ENCODE results near the gene TSPAN9.

The TSPAN9 gene

DNA sequence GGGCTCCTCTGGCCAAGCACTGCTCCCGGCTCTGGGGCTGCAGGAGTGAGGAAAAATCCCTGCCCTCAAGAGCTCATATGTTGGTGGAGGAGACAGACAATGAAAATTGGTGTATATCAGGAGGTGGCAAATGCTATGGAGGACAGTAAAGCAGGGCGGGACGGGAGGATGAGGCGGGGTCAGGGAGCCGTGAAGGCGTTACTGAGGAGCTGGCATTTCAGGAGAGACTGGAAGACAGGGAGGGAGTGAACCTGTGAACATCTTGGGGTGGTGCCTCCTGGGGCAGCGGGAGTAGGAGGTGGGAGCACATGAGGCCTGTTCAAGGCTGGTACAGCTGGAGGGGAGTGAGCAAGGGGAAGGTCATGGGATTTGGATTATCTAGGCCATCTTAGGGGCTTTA lies 26.6 kb downstream of the TSPAN9 start:
- DNase-seq = no peak

DNA sequence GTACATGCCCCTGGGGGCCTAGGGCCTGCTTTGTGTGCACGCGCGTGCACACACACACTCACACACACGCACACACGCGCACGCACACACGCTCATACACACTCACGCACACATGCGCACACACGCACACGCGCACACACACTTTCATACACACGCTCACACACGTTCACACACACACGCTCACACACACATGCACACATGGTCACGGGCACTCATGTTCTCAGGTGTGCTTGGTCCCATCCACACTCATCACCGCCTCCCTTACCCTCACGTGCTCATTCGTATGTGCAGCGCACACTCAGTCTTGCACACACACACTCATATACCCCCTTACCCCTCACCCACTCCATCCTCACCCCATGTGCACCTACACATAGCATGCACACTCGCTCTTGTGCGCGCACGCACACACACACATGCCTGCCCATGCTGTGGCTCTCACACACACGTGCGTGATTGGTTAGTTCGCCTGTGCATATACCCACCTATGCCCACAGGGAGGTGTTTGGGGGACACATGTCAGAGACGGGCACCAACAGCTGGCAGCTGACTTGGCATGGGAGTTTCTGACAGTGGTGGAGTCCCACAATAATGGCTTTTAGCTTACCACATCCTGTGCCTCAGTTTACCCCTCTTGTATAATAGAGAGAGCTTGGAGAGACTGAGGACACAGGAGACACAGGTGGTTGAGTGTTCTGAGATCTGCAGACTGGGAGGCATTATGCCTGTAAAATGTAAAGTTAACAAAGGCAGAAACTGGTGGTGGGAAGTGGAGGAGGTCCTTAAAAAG lies 28.7 kb downstream of the TSPAN9 start:
- no peak for DNase-seq

- no peak for DNase-seq
These were observed 29.4 kb downstream of the TSPAN9 start for GRCh38 chr12:3106579-3106978.

GRCh38 chr12:3107071-3107583 lies 29.9 kb downstream of the TSPAN9 start:
- DNase-seq = no peak

DNA sequence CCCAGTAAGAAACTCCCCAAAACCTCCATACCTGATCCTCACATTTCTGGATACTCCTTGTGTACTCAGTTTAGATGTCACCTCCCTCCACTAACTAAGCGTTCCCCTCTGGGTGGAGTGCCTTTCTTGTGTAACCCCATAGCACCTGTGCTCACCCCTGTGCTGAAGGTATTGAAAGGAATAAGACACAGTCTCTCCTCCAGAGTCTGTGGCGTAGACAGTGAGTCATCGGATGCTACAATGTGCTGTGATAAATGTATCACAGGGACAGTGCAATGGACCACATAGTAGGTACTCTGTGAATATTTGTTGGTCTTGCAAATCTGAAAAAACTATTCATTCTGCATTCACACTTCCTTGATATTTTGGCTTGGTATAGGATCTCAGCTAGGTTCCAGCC lies 30.8 kb downstream of the TSPAN9 start:
- no peak for DNase-seq

DNA sequence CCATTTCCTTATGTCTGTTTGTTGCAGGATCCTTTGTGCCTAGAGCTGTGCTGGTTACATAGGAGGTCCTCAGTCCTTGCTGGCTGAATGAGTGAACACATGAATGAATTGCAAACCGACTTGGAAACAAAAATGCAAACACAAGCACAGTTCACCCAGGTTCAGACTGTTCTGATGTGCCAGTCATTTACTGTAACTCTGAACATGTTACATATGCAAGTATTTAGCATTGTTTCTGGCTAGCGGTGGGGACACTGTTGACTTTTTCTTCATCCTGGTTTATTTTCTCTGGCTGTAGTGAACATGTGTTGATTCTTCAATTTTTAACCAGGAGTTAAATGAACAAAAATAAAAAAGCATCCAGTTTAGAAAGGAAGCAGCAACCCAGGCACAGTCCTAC lies 33.4 kb downstream of the TSPAN9 start:
- DNase-seq = no peak

DNA sequence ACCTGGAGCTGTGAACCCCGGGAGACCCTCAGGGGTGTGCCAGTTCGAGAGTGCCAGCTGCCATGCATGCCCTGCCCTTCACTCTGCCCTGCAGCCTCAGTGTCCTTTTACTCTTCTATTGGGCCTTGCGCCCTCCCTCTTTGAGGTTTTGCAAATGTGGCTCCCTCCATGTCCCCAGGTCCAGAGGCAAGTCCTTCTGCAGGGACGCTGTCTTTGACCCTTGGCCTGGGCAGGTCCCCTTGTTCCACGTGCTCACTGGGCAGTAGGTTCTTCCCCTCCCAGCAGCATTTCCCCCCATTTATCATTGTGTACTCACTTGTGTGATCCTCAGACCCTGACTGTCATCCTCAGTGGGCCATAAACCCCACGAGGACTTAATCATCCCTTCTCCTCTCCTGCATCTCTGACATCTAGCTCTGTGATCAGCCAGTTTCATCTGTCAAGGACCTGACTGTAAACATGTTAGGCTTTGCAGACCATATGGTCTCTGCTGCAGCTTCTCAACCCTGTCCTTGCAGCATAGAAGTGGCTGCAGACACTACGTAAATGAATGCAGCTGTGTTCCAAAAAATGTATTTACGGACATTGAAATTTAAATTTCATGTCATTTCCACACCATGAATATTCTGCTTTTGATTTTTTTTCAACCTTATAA lies 36.6 kb downstream of the TSPAN9 start:
- DNase-seq = no peak

DNA sequence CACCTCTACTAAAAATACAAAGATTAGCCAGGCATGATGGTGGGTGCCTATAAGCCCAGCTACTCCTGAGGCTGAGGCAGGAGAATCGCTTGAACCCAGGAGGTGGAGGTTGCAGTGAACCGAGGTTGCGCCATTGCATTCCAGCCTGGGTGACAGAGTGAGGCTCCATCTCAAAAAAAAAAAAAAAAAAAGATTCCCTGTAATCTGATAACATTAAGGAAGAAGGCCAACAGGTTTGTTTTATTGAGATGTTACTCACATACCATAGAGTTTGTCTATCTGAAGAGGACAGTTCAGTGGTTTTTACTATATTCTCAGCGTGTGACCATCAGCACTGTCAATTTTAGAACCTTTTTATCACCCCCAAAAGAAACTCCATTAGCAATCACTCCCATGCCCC lies 37.5 kb downstream of the TSPAN9 start:
- DNase-seq = no peak

- no peak for DNase-seq
These were observed 37.9 kb downstream of the TSPAN9 start for GRCh38 chr12:3115078-3115477.

GRCh38 chr12:3116106-3116844 lies 39.1 kb downstream of the TSPAN9 start:
- DNase-seq = no peak

DNA sequence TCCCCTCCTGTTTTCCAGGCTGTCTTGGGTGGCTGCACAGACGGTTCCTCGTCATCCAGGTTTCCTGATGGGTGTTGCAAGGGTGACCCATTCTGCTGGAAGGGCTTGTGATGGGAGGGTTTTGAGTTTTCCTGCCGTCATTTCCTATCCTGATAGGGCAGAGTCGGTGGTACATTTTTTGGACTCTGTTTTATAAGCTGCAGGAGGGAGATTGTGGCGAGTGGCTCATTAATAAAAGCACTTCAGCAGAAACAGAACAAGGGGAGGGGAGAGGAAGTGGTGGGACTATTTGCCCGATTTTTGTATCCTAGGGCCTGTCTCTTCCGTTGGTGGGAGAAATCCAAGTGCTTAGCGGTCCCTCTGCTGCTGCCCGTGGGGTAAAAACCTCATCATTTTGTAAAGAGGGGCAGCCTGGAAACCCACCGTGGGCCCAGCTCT lies 40.0 kb downstream of the TSPAN9 start:
- DNase-seq = no peak

- no peak for DNase-seq
These were observed 40.4 kb downstream of the TSPAN9 start for GRCh38 chr12:3117591-3118015.

DNA sequence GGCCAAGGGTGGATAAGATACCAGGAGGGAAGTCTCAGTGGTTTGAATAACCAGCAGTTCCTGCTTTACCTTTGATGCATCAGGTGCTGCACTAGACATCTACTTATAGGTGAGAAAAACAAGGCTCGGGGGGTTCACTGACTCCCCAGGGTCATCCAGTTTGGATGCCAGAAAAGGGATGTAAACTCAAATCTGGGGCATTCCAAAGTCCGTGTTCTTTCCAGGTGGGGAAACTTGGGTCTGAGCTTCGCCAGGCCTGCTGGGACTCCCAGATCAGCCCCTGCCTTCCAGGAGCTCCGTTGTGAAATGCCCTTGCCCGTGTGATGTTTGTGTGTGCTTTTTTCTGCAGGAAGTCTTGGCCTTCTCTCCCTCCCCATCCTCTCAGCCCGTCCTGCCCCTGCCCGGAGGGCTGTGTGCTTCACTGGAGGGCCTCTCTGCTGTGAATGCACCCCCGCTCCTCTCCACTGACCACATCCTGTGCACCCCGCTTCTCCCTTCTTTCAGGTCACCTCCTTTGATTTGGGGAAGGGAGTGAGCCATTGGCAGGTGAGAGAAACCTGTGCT lies 42.1 kb downstream of the TSPAN9 start:
- no peak for DNase-seq

DNA sequence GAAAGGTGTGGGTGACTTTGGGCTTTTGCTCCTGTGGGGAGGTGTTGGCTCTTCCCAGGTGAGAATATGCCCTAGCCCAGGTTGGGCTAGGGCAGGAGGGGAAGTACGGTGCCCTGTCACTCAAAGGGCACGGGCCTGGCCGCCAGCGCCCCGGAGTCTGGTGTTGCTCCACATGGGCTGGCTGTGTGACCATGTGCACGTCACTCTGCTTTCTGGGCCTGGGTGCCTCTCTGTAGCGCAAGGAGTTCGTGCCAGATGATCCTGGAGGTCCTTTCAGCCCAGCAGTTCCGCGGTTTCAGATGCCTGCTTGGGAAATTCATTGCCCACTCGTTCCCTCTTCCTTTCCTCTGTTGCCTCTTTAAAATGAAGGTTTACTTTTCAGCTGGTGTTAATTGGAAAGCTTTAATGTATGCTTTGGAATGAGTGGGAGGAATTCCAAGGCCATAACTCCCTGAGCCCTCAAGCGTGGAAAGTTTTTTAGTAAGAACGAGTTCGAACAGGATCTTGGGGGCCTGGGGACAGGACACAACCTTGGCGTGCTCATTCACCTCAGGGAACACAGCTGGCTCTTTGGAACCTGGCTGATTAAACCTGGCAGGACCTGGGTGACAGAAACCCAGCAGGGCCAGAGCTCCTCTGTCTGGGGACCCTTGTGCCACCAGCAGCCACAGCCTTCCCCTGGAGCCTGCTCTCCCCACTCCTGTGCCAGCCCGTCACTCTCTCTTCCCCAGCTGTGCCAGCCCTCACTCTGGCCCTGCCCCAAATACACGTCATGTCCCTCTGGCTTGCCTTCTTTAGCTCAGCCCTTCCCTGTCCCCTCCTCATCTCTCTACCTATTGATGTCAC lies 42.8 kb downstream of the TSPAN9 start:
- no peak for DNase-seq

GRCh38 chr12:3120701-3121100 lies 43.5 kb downstream of the TSPAN9 start:
- DNase-seq = no peak

DNA sequence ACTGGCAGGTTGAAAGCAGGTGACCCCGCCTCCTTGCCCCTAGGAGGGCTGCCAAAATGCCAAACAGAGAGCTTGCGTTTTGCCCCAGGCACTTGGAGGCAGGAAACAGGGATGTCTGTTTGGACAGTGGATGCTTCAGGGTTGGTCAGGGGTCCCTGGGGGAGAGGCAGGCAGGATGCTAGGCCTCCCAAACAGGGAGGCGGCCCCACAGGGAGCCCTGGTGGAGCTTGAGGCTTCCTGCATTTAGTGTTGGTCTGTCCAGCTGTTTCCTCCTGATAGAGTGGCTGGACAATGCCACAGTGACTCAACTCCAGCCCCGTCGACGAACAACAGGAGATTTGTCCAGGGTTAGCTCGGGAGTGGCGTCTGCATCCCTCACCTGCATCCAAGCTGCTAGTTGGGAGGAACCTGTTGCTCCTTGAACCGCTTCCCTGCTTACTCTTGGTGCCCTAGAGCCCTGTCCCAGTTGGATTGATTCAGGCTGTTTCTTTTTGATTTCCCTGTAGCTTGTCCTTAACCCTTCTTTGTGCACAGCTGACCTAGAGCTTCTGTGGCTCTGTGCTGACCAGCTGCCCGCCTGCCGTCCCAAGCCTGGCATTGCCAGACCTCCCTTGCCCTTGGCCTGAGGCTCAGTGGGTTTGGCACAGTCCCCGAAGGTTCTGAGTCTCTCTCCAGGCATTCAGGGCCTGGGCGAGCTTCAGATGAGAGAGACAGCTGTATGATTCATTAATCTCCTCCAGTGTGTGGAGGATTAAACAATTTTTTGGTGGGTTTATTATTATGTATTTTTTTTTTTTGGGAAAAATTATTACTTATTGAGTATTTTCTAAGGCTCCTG lies 45.9 kb downstream of the TSPAN9 start:
- no peak for DNase-seq

DNA sequence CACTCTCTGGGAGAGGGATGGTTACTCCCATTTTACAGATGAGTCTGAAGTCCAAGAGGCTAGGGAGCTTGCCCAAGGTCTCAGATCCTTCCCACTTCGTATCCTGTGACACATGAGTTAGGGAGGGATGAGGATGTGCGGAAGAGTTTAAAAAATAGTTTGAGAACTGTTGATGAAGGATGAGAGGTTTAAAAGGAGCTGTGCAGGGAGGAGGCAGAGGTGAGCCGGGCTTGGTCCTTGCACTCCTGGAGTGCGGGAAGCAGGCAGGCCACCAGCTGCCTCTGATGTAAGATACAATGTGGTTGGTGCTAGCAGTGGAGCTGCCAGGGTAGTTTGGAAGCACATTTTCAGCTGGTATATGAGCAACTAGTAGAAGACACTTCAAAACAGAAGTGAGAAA lies 46.5 kb downstream of the TSPAN9 start:
- DNase-seq = no peak

- DNase-seq = no peak
These were observed 47.7 kb downstream of the TSPAN9 start for GRCh38 chr12:3124917-3125316.

DNA sequence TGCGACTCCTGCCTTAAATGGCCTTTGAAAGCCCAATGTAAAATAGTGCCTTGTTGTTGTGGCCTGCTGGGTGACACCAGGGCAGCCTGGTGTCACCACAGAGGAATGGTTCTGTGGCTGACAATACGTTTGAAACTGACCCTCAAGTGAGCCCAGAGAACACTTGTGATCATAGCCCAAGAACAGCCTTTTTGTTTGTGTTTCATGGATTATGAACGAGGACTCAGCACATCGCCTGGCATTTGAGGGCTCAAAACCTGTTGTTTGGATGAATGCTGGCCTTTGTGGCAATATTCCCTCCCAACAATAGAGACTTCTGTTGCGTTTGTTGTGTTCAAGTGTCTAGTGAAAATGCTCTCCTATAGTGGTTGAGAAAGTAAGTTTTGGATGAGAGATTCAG lies 48.5 kb downstream of the TSPAN9 start:
- no peak for DNase-seq

DNA sequence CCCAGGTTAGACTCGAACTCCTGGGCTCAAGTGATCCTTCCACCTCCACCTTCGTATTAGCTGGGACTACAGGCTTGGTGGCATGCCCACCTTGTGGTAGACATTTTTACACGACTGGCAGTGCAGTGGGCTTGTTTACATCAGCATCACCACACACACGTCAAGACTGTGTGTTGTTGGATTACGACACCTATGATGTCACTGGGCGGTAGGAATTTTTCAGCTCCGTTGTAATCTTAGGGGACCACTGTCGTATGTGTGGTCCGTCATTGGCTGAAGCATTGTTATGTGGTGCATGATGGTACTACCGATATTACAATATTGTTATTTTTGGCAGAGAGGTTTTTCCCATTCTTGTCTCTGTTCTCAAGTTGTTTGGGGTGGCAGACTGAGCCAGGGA lies 50.7 kb downstream of the TSPAN9 start:
- no peak for DNase-seq
